OCI-LY3 (cell line): ENCODE results near the gene NDRG2.

ENCODE experiments used
- EZH2phosphoT487 ChIP-seq: fragments of 200-600 bp; shearing (Covaris generic); IDR thresholded peaks from 2 replicates; pipeline ENCODE4 v1.6.1; 2018; ENCODE audit warnings: antibody characterized with exemption, mixed run types, low read depth
- TF ChIP-seq, protein P1 (sequence below): fragments of 200-600, 300-600 bp; sonication (generic); IDR thresholded peaks from 2 replicates; pipeline ENCODE4 v1.5.1; 2014; ENCODE audit warnings: antibody characterized with exemption, low read length, low read depth

- TF ChIP-seq, protein P1, sequence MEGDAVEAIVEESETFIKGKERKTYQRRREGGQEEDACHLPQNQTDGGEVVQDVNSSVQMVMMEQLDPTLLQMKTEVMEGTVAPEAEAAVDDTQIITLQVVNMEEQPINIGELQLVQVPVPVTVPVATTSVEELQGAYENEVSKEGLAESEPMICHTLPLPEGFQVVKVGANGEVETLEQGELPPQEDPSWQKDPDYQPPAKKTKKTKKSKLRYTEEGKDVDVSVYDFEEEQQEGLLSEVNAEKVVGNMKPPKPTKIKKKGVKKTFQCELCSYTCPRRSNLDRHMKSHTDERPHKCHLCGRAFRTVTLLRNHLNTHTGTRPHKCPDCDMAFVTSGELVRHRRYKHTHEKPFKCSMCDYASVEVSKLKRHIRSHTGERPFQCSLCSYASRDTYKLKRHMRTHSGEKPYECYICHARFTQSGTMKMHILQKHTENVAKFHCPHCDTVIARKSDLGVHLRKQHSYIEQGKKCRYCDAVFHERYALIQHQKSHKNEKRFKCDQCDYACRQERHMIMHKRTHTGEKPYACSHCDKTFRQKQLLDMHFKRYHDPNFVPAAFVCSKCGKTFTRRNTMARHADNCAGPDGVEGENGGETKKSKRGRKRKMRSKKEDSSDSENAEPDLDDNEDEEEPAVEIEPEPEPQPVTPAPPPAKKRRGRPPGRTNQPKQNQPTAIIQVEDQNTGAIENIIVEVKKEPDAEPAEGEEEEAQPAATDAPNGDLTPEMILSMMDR = no peak
- TF ChIP-seq EZH2phosphoT487 = no peak
Measured at GRCh38 chr14:21016413-21017190, 8.3 kb downstream of the NDRG2 start.
